Heart right ventricle (tissue), 16 donors: ENCODE results near the gene MBNL1. TPM values are rescaled to one million over a fixed set of nuclear protein-coding genes. Genes with fewer than 3 reads are reported as not detected.
A peak's percentile ranks its signal among the peaks of the same experiment; 100 is the strongest.

ENCODE experiments used
- ATAC-seq, 8 donors: fragments of 200-7000 bp; cut with Tn5 transposase; one replicate each; pipeline ENCODE4 v1.9.1; 2020; ENCODE audit warnings: mild to moderate bottlenecking in 8 of 8, moderate library complexity in 8 of 8, moderate number of reproducible peaks in 1 of 8
- DNase-seq, 2 donors: peaks; one replicate each; pipeline ENCODE4 v3.0.0-alpha.2; 2020
- H3K27ac ChIP-seq, 10 donors: fragments of 200-600 bp; sonication (generic) in 2 of 10; one replicate each; pipeline versions ENCODE4 v1.5.0 to v1.8.0; 2020 to 2022; ENCODE audit warnings: mild to moderate bottlenecking in 3 of 10
- H3K27me3 ChIP-seq, 7 donors: fragments of 200-600 bp; one replicate each; pipeline ENCODE4 v1.8.0; 2021 to 2022; ENCODE audit warnings: mild to moderate bottlenecking in 2 of 7
- H3K36me3 ChIP-seq, 9 donors: fragments of 200-600 bp; sonication (generic) in 1 of 9; one replicate each; pipeline versions ENCODE4 v1.5.0 to v1.8.0; 2020 to 2022; ENCODE audit warnings: mild to moderate bottlenecking in 2 of 9
- H3K4me1 ChIP-seq, 9 donors: fragments of 200-600 bp; sonication (generic) in 1 of 9; one replicate each; pipeline versions ENCODE4 v1.5.0 to v1.8.0; 2020 to 2022; ENCODE audit warnings: mild to moderate bottlenecking in 4 of 9
- H3K4me3 ChIP-seq, 10 donors: fragments of 200-600 bp; sonication (generic) in 2 of 10; one replicate each; pipeline versions ENCODE4 v1.5.0 to v1.8.0; 2020 to 2022; ENCODE audit warnings: mild to moderate bottlenecking in 7 of 10, moderate library complexity in 2 of 10
- H3K9me3 ChIP-seq, 11 donors: fragments of 200-600 bp in 10 of 11; sonication (generic) in 2 of 11; one replicate each; pipeline versions ENCODE4 v1.5.0 to v1.8.0; 2013 to 2022; ENCODE audit warnings: mild to moderate bottlenecking in 2 of 11, control low read depth in 1 of 11, moderate library complexity in 1 of 11
- WGBS, 2 donors: extraction: QIAGEN DNeasy Blood & Tissue Kit; methylation state at CpG; one replicate each; pipeline ENCODE4 v1.1.7; 2013; ENCODE audit warnings: inconsistent platforms in 1 of 2; 5-methylcytosine and 5-hydroxymethylcytosine counted together
- intact Hi-C, 10 donors: fragments of 100-400 bp; cut with DNase I; formaldehyde crosslinking; loops; one replicate each; pipeline versions ENCODE4 v1.11.1 to v1.14.2; 2022
- polyA plus RNA-seq, 2 donors: library from polyadenylated mRNA; stranded (reverse); fragments of 200-250 nt; gene quantifications; one replicate each; pipeline ENCODE4 v1.2.3, GENCODE V29; 2013
- total RNA-seq, 10 donors: library from RNA; stranded (reverse); fragmentation: NEBNext Ultra II Directional in 3 of 10; extraction: Animal tissue kit (Norgen Biotek cat#: 25700) in 3 of 10; gene quantifications; one replicate each; pipeline versions ENCODE4 v1.2.1 to v1.2.4, GENCODE V29; 2021 to 2023
- TF ChIP-seq, protein P1 (sequence below), 9 donors: fragments of 200-600 bp; sonication (generic) in 2 of 9; IDR thresholded peaks; one replicate each; pipeline versions ENCODE4 v1.5.0 to v1.8.0; 2021 to 2022; ENCODE audit warnings: antibody characterized with exemption in 9 of 9, mild to moderate bottlenecking in 5 of 9, moderate library complexity in 1 of 9
- donor health status: Arrhythmogenic right ventricular cardiomyopathy.
- donor health status: ischemic (EF 13 %, LVEDD 7.1; RV severe dilation, severe dysfunction).
- donor health status: healthy with polysubstance abuse.
- donor health status: DM: no; HTN: yes; CAD: no.
- donor health status: DM: no; HTN: no; CAD: no.
- donor health status: ischemic (EF 25% LVEDD 6.9; RV normal size, moderate dysfunction).
- donor health status: ischemic (EF 25% LVEDD 5.7; RV mildly dilated, moderate dysfunction).
- donor health status: healthy.
- donor health status: DM: yes; HTN: yes; CAD: no.
- donor health status: Ischemic cardiomyopathy.
- donor health status: ischemic (EF 35%, LVEDD 5.7; RV mildly dilated, moderate dysfunction).
- donor health status: nonischemic (EF 11% LVEDD 7.7; RV severe dilation, severe dysfunction).
- donor health status: DM: yes; HTN: yes; CAD: no.
- donor health status: PGD.
- donor health status: ischemic (EF 29% LVEDD 5.4; RV normal size, mild dysfunction).
- donor health status: nonischemic (EF 23%, LVEDD 6.1; RV moderate dilation, normal function).

Gene MBNL1
- total and polyA plus RNA-seq, 12 donors, result 33.1 to 236 (median 189) TPM

- ATAC-seq (peak; percentile 73 to 88 (median 80)), DNase-seq (peak; percentile 65 to 78)
- intact Hi-C loops, result loop anchor here in 8 of 10 donors (2.0 to 10.0 kb wide), 10 partner anchors 33 to 1766 kb away; no protein-coding TSS in a partner anchor
- no peaks in the 10 kb centered on the region for H3K9me3 ChIP-seq
- peak overlapping the region; percentile 66 to 97 (median 81) for H3K4me3 ChIP-seq
- no peaks in the 10 kb centered on the region for H3K27me3 ChIP-seq
- H3K36me3 ChIP-seq, result no peaks in the 10 kb centered on the region
- H3K4me1 ChIP-seq, result peaks cover 9 to 75% (median 62%) of the 10 kb centered on the region in 9 donors
- TF ChIP-seq, protein P1, sequence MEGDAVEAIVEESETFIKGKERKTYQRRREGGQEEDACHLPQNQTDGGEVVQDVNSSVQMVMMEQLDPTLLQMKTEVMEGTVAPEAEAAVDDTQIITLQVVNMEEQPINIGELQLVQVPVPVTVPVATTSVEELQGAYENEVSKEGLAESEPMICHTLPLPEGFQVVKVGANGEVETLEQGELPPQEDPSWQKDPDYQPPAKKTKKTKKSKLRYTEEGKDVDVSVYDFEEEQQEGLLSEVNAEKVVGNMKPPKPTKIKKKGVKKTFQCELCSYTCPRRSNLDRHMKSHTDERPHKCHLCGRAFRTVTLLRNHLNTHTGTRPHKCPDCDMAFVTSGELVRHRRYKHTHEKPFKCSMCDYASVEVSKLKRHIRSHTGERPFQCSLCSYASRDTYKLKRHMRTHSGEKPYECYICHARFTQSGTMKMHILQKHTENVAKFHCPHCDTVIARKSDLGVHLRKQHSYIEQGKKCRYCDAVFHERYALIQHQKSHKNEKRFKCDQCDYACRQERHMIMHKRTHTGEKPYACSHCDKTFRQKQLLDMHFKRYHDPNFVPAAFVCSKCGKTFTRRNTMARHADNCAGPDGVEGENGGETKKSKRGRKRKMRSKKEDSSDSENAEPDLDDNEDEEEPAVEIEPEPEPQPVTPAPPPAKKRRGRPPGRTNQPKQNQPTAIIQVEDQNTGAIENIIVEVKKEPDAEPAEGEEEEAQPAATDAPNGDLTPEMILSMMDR (IDR thresholded peaks at IDR 0.05), result no peak
- 0% methylated on average over 56 of the region's 56 CpGs for WGBS, 2 donors
- peak overlapping the region; percentile 95 to 100 (median 98) for H3K27ac ChIP-seq
Observed at GRCh38 chr3:152269056-152269830, 514 bp downstream of the MBNL1 start.

GRCh38 chr3:152269831-152270734, 1.4 kb downstream of the MBNL1 start:
- Histone ChIP-seq H3K9me3 (no peaks in the 10 kb centered on the region), H3K27me3 (no peaks in the 10 kb centered on the region), H3K36me3 (no peaks in the 10 kb centered on the region), H3K4me1 (peaks cover 9 to 75% (median 69%) of the 10 kb centered on the region in 9 donors), H3K4me3 (peak overlapping the region; percentile 66 to 97 (median 81)), H3K27ac (peak overlapping the region; percentile 95 to 100 (median 98))
- 0 to 1% methylated on average over 16 of the region's 16 CpGs for WGBS, 2 donors
- intact Hi-C loops, result loop anchor here in 8 of 10 donors (2.0 to 10.0 kb wide), 14 partner anchors 31 to 1765 kb away; no protein-coding TSS in a partner anchor
- no peak for DNase-seq
- ATAC-seq, result peak in 7 of 8 donors; percentile 9 to 57 (median 43)
- TF ChIP-seq, protein P1 (IDR thresholded peaks at IDR 0.05), result no peak

- Histone ChIP-seq H3K27ac (peak overlapping the region; percentile 95 to 100 (median 98)), H3K4me3 (peak overlapping the region; percentile 66 to 97 (median 81)), H3K4me1 (peaks cover 9 to 76% (median 72%) of the 10 kb centered on the region in 9 donors), H3K36me3 (no peaks in the 10 kb centered on the region), H3K9me3 (no peaks in the 10 kb centered on the region), H3K27me3 (no peaks in the 10 kb centered on the region)
- 66 to 79% methylated on average over 1 of the region's 1 CpG for WGBS, 2 donors
- no peak for ATAC-seq
- TF ChIP-seq, protein P1 (IDR thresholded peaks at IDR 0.05), result no peak
- intact Hi-C loops, result loop anchor here in 4 of 10 donors (2.0 to 10.0 kb wide), 4 partner anchors 30 to 134 kb away; no protein-coding TSS in a partner anchor
- DNase-seq, result no peak
Observed at GRCh38 chr3:152270937-152271336, 2.2 kb downstream of the MBNL1 start.
